Measurements from ENCODE around the gene VAV2. TPM values are rescaled to one million over a fixed set of nuclear protein-coding genes. Genes with fewer than 3 reads are reported as not detected.

VAV2 gene
- total and polyA plus RNA-seq, 7 donors: 3.8 to 23.3 (median 7.2) TPM

GRCh38 chr9:133837627-133838597 is 154.2 kb downstream of the VAV2 start:
- TF ChIP-seq, protein P1, sequence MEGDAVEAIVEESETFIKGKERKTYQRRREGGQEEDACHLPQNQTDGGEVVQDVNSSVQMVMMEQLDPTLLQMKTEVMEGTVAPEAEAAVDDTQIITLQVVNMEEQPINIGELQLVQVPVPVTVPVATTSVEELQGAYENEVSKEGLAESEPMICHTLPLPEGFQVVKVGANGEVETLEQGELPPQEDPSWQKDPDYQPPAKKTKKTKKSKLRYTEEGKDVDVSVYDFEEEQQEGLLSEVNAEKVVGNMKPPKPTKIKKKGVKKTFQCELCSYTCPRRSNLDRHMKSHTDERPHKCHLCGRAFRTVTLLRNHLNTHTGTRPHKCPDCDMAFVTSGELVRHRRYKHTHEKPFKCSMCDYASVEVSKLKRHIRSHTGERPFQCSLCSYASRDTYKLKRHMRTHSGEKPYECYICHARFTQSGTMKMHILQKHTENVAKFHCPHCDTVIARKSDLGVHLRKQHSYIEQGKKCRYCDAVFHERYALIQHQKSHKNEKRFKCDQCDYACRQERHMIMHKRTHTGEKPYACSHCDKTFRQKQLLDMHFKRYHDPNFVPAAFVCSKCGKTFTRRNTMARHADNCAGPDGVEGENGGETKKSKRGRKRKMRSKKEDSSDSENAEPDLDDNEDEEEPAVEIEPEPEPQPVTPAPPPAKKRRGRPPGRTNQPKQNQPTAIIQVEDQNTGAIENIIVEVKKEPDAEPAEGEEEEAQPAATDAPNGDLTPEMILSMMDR (IDR thresholded peaks at IDR 0.05): no peak
- TF ChIP-seq EP300 (IDR thresholded peaks at IDR 0.05) (no peak), POLR2A (IDR thresholded peaks at IDR 0.05) (no peak), POLR2AphosphoS5 (IDR thresholded peaks at IDR 0.05) (no peak)
- intact Hi-C loops (cut with DNase I): no loop called here

DNA sequence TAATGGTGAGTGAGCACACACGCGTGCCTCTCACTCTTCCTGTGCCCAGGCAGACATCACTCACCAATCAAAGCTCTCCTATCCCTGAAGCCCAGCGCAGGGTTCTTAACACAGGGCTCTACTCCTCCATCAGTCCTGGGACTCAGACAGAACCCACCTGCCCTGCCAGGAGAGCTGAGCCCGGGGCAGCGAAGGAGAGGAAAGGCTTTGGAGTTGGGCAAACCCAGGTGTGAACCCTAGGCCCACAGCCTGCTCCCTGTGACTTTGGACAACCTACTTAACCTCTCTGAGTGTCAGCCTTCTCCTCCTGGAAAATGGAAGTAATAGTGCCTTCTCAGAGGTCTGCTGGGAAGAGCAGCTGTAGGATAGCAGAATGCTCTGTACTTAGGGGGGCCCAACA is 155.3 kb downstream of the VAV2 start:
- no peaks in the 10 kb centered on the region for H3K4me1 ChIP-seq
- WGBS, 2 donors: 96 to 97% methylated on average over 5 of the region's 5 CpGs
- no peaks in the 10 kb centered on the region for H3K9me3 ChIP-seq
- no peak overlapping the region for H3K27ac ChIP-seq
- intact Hi-C loops (cut with DNase I): no loop called here
- no peak for DNase-seq
- H3K27me3 ChIP-seq: no peaks in the 10 kb centered on the region
- no peaks in the 10 kb centered on the region for H3K36me3 ChIP-seq
- TF ChIP-seq POLR2AphosphoS5 (IDR thresholded peaks at IDR 0.05): no peak
- TF ChIP-seq, protein P1 (IDR thresholded peaks at IDR 0.05): no peak
- no peak for TF ChIP-seq EP300 (IDR thresholded peaks at IDR 0.05)
- no peak overlapping the region for H3K4me3 ChIP-seq

More at GRCh38 chr9:133837627-133838597, 154.2 kb downstream of the VAV2 start:
- Histone ChIP-seq H3K4me3 (no peak overlapping the region), H3K9me3 (no peaks in the 10 kb centered on the region), H3K4me1 (no peaks in the 10 kb centered on the region), H3K27ac (no peak overlapping the region), H3K36me3 (no peaks in the 10 kb centered on the region), H3K27me3 (no peaks in the 10 kb centered on the region)
- WGBS, 2 donors: 46 to 77% methylated on average over 13 of the region's 13 CpGs
- no peak for DNase-seq

DNA sequence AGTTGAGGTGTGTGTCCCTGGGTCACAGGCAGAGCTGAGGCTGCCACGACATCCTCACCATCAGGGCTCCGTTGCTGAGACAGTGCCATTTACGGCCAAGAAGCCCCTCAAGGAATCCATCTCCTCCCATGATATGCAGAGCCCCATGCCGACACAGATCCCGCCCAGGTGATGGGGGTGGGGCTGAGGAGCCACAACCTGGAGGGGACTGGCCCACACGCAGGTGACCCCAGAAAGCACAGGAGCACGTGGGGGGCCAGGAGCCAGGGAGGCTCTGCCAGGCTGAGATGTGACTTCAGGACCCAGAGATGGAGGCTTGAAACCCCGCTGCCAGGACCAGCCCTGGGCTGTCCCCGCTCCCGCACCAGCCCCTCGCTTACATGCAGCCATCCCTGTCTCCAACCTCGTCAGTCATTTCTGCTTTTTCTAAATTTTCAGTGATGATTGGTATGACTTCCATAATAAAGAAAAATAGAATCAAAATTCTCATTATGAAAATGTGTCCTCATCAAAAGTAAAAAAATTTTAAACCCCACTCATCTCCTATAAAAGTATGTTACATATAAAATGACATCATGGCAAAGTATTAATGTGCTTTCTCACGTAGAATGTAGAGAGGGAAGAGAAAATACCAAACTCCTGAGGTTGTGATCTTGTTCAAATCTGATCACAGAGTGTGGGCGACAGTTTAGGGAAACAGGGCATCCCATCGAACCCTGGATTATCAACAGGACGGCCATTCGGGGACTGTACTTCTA is 155.9 kb downstream of the VAV2 start:
- Histone ChIP-seq H3K4me1 (no peaks in the 10 kb centered on the region), H3K4me3 (no peak overlapping the region), H3K9me3 (no peaks in the 10 kb centered on the region), H3K27ac (no peak overlapping the region), H3K36me3 (no peaks in the 10 kb centered on the region), H3K27me3 (no peaks in the 10 kb centered on the region)
- no peak for DNase-seq
- TF ChIP-seq POLR2A (IDR thresholded peaks at IDR 0.05) (no peak), POLR2AphosphoS5 (IDR thresholded peaks at IDR 0.05) (no peak), EP300 (IDR thresholded peaks at IDR 0.05) (no peak)
- TF ChIP-seq, protein P1 (IDR thresholded peaks at IDR 0.05): no peak
- intact Hi-C loops (cut with DNase I): no loop called here
- 95% methylated on average over 17 of the region's 17 CpGs for WGBS, 2 donors

DNA sequence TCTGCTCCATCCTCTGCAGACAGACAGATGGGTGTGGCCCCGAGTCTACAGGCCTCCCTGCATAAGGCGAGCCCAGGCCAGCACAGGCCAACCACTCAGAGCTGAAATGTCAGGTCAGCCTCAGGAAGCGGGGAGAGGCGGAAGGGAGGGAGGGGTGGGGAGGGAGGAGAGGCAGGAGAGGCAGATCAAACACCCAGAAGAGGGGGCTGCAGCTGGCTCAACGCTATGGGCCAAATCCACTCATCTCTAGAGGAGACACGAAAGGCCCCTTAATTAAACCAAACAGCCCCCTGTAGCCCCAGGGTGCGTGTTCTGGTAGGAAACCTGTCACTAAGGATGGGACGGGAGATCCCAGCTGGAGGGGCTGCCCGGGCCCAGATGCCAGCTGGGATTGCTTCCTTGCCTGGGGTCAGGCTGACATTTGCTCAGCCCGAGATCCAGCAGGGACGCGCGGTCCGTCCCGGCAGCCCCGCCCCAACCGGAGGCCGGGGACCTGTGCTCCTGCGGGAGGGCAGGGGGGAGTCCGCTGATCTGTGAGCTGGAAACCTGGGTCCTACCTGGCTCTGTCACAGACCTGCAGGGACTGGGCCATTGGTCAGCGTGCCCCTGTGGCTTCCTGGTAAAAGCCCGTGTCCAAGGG is 156.7 kb downstream of the VAV2 start:
- Histone ChIP-seq H3K36me3 (no peaks in the 10 kb centered on the region), H3K27ac (no peak overlapping the region), H3K27me3 (no peaks in the 10 kb centered on the region), H3K9me3 (no peaks in the 10 kb centered on the region), H3K4me3 (no peak overlapping the region), H3K4me1 (no peaks in the 10 kb centered on the region)
- WGBS, 2 donors: 89% methylated on average over 22 of the region's 22 CpGs
- DNase-seq: no peak
- TF ChIP-seq EP300 (IDR thresholded peaks at IDR 0.05): no peak
- TF ChIP-seq, protein P1 (IDR thresholded peaks at IDR 0.05): no peak
- no peak for TF ChIP-seq POLR2AphosphoS5 (IDR thresholded peaks at IDR 0.05)
- TF ChIP-seq POLR2A (IDR thresholded peaks at IDR 0.05): no peak
- intact Hi-C loops (cut with DNase I): no loop called here

All from sigmoid colon (tissue), 7 donors.